HepG2 (cell line): ENCODE data around the gene ITGB5. TPM values are rescaled to one million over a fixed set of nuclear protein-coding genes. Genes with fewer than 3 reads are reported as not detected.

Experiments
- EP300 ChIP-seq, 3 experiments: sonication (generic) in 1 of 3; formaldehyde crosslinking in 1 of 3; IDR thresholded peaks; 2 replicates each; pipeline versions ENCODE4 v1.5.1 to v1.6.1; 2011 to 2020; ENCODE audit warnings: low read depth in 2 of 3, low read length in 2 of 3, borderline replicate concordance in 1 of 3, improper control_type of control experiment in 1 of 3, mild to moderate bottlenecking in 1 of 3, missing genetic modification reagents in 1 of 3, moderate library complexity in 1 of 3
- ERF ChIP-seq: IDR thresholded peaks from 2 replicates; pipeline ENCODE4 v1.6.1; 2018; ENCODE audit warnings: missing biosample characterization, missing genetic modification reagents
- KDM1A ChIP-seq: IDR thresholded peaks from 2 replicates; pipeline ENCODE4 v1.6.1; 2016; ENCODE audit warnings: missing compliant biosample characterization
- MAFF ChIP-seq: IDR thresholded peaks from 2 replicates; pipeline ENCODE4 v1.6.1; 2011; ENCODE audit warnings: low read depth, low read length, improper control_type of control experiment
- MATR3 ChIP-seq: sonication (generic); formaldehyde crosslinking; IDR thresholded peaks from 2 replicates; pipeline ENCODE4 v1.4.0; 2020; ENCODE audit warnings: missing genetic modification reagents
- PHB2 ChIP-seq: fragments of 450-650 bp; IDR thresholded peaks from 2 replicates; pipeline ENCODE4 v1.6.1; 2018; ENCODE audit not compliant: partially characterized antibody
- PRPF4 ChIP-seq: fragments of 200-400 bp; formaldehyde crosslinking; IDR thresholded peaks from 2 replicates; pipeline ENCODE4 v1.6.1; 2016; ENCODE audit warnings: low read length, low read depth; ENCODE audit not compliant: poor library complexity, severe bottlenecking
- RELA ChIP-seq: sonication (generic); formaldehyde crosslinking; IDR thresholded peaks from 2 replicates; pipeline ENCODE4 v1.4.0; 2020; ENCODE audit warnings: missing genetic modification reagents
- TAF15 ChIP-seq: fragments of 200-400 bp; formaldehyde crosslinking; IDR thresholded peaks from one replicate; pipeline ENCODE4 v1.6.1; 2018; ENCODE audit warnings: mild to moderate bottlenecking, low read depth, low read length; ENCODE audit not compliant: poor library complexity, severe bottlenecking
- ZBTB20 ChIP-seq: sonication (generic); formaldehyde crosslinking; IDR thresholded peaks from 2 replicates; pipeline ENCODE4 v1.8.1; 2023; ENCODE audit warnings: missing genetic modification reagents, low read depth, mild to moderate bottlenecking, borderline replicate concordance
- ZBTB42 ChIP-seq: sonication (generic); formaldehyde crosslinking; IDR thresholded peaks from 2 replicates; pipeline ENCODE4 v1.5.0; 2020; ENCODE audit warnings: mild to moderate bottlenecking, missing genetic modification reagents
- ZNF143 ChIP-seq: sonication (generic); formaldehyde crosslinking; IDR thresholded peaks from 2 replicates; pipeline ENCODE4 v1.4.0; 2020; ENCODE audit warnings: missing genetic modification reagents
- ZNF343 ChIP-seq: sonication (generic); formaldehyde crosslinking; IDR thresholded peaks from 2 replicates; pipeline ENCODE4 v1.4.0; 2020; ENCODE audit warnings: mild to moderate bottlenecking, missing genetic modification reagents
- ZNF660 ChIP-seq: sonication (generic); formaldehyde crosslinking; IDR thresholded peaks from 2 replicates; pipeline ENCODE4 v1.5.1; 2020; ENCODE audit warnings: mild to moderate bottlenecking, low read depth, missing genetic modification reagents, borderline replicate concordance
- ZNF674 ChIP-seq: sonication (generic); formaldehyde crosslinking; IDR thresholded peaks from 2 replicates; pipeline ENCODE4 v1.5.0; 2020; ENCODE audit warnings: low read depth, mild to moderate bottlenecking, missing genetic modification reagents
- ZNF766 ChIP-seq: sonication (generic); formaldehyde crosslinking; IDR thresholded peaks from 2 replicates; pipeline ENCODE4 v1.5.0; 2020; ENCODE audit warnings: missing genetic modification reagents, borderline replicate concordance
- ZNF879 ChIP-seq: sonication (generic); formaldehyde crosslinking; IDR thresholded peaks from 2 replicates; pipeline ENCODE4 v1.8.1; 2023; ENCODE audit warnings: missing genetic modification reagents
- ZSCAN12 ChIP-seq: sonication (generic); formaldehyde crosslinking; IDR thresholded peaks from 2 replicates; pipeline ENCODE4 v1.9.0; 2021; ENCODE audit warnings: mild to moderate bottlenecking, missing genetic modification reagents
- polyA plus RNA-seq, 8 experiments: library from polyadenylated mRNA; depleted of rRNA in 3 of 8; stranded (reverse) in 7 of 8; unstranded in 1 of 8; fragments of >200 nt; fragmentation: Illumina TruSeq in 4 of 8; extraction: Trizol in 4 of 8; gene quantifications; 2 replicates each; pipeline versions ENCODE4 v1.2.1 to v1.2.3, GENCODE V29; 2011 to 2016; ENCODE audit warnings: low read depth in 4 of 8, missing spikeins in 1 of 8, mixed read lengths in 1 of 8; ENCODE audit not compliant: insufficient read depth in 1 of 8
- total RNA-seq, 5 experiments: library from RNA; depleted of rRNA; stranded (reverse); fragments of >200 nt; fragmentation: Illumina TruSeq; extraction: Trizol; gene quantifications; 2 replicates each; pipeline ENCODE4 v1.2.3, GENCODE V29; 2016; ENCODE audit warnings: low read depth in 1 of 5
- TF ChIP-seq, protein P1 (sequence below): IDR thresholded peaks from 2 replicates; pipeline ENCODE4 v1.6.1; 2016; ENCODE audit warnings: low read depth
- TF ChIP-seq, protein P2 (sequence below): sonication (generic); formaldehyde crosslinking; IDR thresholded peaks from 2 replicates; pipeline ENCODE4 v1.4.0; 2020; ENCODE audit warnings: missing genetic modification reagents
- TF ChIP-seq, protein P3 (sequence below): sonication (generic); formaldehyde crosslinking; IDR thresholded peaks from 2 replicates; pipeline ENCODE4 v1.4.0; 2020; ENCODE audit warnings: missing genetic modification reagents, mild to moderate bottlenecking, borderline replicate concordance

ITGB5 gene
- total and polyA plus RNA-seq, 2 of the 13 experiments (the other 11 are each of a cell fraction or from before 2014, with no cell fraction given) = 74.1 to 343 TPM

DNA sequence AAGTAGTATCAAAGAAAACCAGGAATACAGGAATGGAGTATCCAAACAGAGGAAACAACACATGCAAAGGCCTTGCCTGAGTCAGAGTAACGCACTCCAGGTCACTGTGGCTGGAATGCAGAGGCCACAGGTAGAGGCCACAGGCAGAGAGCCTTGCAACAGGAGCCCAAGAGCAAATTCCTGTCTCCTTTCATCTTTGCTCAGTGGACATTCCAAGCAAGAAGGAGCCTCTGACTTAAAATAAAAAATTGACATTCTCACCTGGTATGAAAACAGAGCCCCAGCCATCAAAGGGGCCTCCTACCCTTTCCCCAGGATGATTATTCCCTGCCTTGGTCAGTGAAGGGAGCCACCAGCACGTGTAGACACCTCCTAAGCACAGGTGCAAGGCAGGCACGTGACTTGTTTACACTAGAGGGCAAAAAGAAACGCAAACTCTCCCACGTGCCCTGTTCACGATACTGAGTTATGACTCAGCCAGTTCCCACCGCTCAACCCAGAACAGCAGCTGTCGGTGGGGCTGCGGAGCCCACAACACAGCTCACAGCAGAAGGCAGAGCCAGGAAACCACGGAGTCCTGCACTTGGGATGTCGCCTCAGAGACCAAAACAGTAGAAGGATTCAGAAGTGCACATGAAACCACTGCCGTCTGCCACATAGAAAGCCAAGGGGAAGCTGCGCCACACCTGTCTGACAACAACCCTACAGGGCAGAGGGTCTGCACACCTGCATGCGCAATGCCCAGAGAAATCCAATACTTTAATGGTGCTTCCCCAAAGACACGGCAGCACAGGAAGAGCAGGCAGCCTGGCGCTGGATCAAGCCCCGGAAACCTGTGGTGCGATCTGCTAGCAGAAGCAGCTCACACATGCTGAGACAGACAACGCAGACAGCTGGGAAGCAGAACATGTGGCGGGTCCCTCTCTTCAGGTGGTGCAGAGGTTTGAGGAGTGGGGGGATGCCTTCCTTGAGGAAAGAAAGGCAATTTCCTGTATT is 52.1 kb downstream of the ITGB5 start (continued):
- peak; percentile 48; the same call in 1 of the 2 replicates for TF ChIP-seq ZBTB20 (CRISPR knock-in tag)
- no peak; the same call in 1 of the 2 replicates for TF ChIP-seq KDM1A (CRISPR knock-in tag)
- TF ChIP-seq PRPF4 = no peak
- no peak for TF ChIP-seq ZNF143 (CRISPR knock-in tag)
- 0 out of 2 replicates have a peak, but pooled peaks have one; percentile 78 for TF ChIP-seq ZNF879 (CRISPR knock-in tag)
- TF ChIP-seq MAFF = peak; percentile 36; the same call in 1 of the 2 replicates
- no peak for TF ChIP-seq MATR3 (CRISPR knock-in tag)
- TF ChIP-seq PHB2 = no peak
- TF ChIP-seq ERF (CRISPR knock-in tag) = peak; percentile 95
- 0 out of 2 replicates have a peak, but pooled peaks have one; percentile 21 for TF ChIP-seq RELA (CRISPR knock-in tag)
- TF ChIP-seq, protein P1, sequence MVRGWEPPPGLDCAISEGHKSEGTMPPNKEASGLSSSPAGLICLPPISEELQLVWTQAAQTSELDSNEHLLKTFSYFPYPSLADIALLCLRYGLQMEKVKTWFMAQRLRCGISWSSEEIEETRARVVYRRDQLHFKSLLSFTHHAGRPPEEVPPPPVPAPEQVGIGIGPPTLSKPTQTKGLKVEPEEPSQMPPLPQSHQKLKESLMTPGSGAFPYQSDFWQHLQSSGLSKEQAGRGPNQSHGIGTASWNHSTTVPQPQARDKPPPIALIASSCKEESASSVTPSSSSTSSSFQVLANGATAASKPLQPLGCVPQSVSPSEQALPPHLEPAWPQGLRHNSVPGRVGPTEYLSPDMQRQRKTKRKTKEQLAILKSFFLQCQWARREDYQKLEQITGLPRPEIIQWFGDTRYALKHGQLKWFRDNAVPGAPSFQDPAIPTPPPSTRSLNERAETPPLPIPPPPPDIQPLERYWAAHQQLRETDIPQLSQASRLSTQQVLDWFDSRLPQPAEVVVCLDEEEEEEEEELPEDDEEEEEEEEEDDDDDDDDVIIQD = no peak
- TF ChIP-seq, protein P2, sequence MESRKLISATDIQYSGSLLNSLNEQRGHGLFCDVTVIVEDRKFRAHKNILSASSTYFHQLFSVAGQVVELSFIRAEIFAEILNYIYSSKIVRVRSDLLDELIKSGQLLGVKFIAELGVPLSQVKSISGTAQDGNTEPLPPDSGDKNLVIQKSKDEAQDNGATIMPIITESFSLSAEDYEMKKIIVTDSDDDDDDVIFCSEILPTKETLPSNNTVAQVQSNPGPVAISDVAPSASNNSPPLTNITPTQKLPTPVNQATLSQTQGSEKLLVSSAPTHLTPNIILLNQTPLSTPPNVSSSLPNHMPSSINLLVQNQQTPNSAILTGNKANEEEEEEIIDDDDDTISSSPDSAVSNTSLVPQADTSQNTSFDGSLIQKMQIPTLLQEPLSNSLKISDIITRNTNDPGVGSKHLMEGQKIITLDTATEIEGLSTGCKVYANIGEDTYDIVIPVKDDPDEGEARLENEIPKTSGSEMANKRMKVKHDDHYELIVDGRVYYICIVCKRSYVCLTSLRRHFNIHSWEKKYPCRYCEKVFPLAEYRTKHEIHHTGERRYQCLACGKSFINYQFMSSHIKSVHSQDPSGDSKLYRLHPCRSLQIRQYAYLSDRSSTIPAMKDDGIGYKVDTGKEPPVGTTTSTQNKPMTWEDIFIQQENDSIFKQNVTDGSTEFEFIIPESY (CRISPR knock-in tag) = no peak; the same call in 1 of the 2 replicates
- TF ChIP-seq TAF15 = no peak
- peak; percentile 57; the same call in 1 of the 2 replicates for TF ChIP-seq ZNF766
- TF ChIP-seq ZNF674 = no peak
- TF ChIP-seq ZSCAN12 = no peak
- TF ChIP-seq ZBTB42 = no peak
- TF ChIP-seq EP300 (IDR thresholded peaks at IDR 0.05; ENCODE audit: low read depth in 2 of 2, low read length in 2 of 2) = peak; percentile 56 to 90; a peak in 3 of 4 replicates
- TF ChIP-seq EP300 (CRISPR knock-in tag; IDR thresholded peaks at IDR 0.05; ENCODE audit: borderline replicate concordance) = peak; percentile 86
- TF ChIP-seq ZNF660 (CRISPR knock-in tag) = no peak
- TF ChIP-seq, protein P3, sequence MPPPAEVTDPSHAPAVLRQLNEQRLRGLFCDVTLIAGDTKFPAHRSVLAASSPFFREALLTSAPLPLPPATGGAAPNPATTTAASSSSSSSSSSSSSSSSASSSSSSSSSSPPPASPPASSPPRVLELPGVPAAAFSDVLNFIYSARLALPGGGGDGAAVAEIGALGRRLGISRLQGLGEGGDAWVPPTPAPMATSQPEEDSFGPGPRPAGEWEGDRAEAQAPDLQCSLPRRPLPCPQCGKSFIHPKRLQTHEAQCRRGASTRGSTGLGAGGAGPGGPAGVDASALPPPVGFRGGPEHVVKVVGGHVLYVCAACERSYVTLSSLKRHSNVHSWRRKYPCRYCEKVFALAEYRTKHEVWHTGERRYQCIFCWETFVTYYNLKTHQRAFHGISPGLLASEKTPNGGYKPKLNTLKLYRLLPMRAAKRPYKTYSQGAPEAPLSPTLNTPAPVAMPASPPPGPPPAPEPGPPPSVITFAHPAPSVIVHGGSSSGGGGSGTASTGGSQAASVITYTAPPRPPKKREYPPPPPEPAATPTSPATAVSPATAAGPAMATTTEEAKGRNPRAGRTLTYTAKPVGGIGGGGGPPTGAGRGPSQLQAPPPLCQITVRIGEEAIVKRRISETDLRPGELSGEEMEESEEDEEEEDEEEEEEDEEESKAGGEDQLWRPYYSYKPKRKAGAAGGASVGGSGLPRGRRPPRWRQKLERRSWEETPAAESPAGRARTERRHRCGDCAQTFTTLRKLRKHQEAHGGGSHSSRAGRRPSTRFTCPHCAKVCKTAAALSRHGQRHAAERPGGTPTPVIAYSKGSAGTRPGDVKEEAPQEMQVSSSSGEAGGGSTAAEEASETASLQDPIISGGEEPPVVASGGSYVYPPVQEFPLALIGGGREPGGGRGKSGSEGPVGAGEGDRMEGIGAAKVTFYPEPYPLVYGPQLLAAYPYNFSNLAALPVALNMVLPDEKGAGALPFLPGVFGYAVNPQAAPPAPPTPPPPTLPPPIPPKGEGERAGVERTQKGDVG = peak; percentile 94; the same call in 1 of the 2 replicates
- TF ChIP-seq ZNF343 (CRISPR knock-in tag) = peak; percentile 65; the same call in 1 of the 2 replicates
